Measurements from ENCODE around the gene APCDD1L. TPM values are rescaled to one million over a fixed set of nuclear protein-coding genes. Genes with fewer than 3 reads are reported as not detected.

Gene APCDD1L
- 1.5 and 2.6 TPM in 2 replicates for total RNA-seq (2014; rRNA removed; shearing (Covaris generic))

GRCh38 chr20:58515233-58516212 lies at the start of gene APCDD1L:
APCDD1L (minus strand) TSS chr20:58515399; CDS start chr20:58514707, 692 bp downstream.
- no peaks in the 10 kb centered on the region for H3K36me3 ChIP-seq (replicated peaks; ENCODE audit: control insufficient read depth, insufficient read depth, low read length)
- no peak for DNase-seq
- H3K27me3 ChIP-seq (ENCODE audit: control insufficient read depth, insufficient read depth, low read length) = peaks cover 36% of the 10 kb centered on the region
- peak within 1 kb of the TSS; percentile 62 for H3K4me3 ChIP-seq (ENCODE audit: insufficient read depth, low read depth, low read length)

DNA sequence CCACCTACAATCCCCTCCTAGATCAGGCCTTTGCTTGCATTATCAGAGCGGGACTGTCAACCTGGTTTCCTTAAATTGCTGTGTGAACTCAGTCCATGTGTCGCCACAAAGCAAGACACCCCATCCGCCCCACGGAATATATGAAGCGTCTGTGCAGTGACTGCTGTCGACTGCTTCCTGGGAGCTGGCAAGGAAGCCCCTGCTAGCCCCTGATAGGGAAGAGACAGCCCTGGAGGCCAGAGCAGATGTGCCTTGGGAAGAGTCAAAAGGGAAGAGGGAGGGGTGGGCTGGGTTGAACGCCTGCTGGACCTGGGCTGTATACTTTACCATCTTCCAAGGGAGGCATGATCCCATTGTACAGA lies 44.1 kb upstream of the APCDD1L start:
- Histone ChIP-seq H3K36me3 (replicated peaks; ENCODE audit: control insufficient read depth, insufficient read depth, low read length) (no peaks in the 10 kb centered on the region), H3K4me3 (ENCODE audit: insufficient read depth, low read depth, low read length) (no peak overlapping the region), H3K27me3 (ENCODE audit: control insufficient read depth, insufficient read depth, low read length) (no peaks in the 10 kb centered on the region)
- DNase-seq = no peak

DNA sequence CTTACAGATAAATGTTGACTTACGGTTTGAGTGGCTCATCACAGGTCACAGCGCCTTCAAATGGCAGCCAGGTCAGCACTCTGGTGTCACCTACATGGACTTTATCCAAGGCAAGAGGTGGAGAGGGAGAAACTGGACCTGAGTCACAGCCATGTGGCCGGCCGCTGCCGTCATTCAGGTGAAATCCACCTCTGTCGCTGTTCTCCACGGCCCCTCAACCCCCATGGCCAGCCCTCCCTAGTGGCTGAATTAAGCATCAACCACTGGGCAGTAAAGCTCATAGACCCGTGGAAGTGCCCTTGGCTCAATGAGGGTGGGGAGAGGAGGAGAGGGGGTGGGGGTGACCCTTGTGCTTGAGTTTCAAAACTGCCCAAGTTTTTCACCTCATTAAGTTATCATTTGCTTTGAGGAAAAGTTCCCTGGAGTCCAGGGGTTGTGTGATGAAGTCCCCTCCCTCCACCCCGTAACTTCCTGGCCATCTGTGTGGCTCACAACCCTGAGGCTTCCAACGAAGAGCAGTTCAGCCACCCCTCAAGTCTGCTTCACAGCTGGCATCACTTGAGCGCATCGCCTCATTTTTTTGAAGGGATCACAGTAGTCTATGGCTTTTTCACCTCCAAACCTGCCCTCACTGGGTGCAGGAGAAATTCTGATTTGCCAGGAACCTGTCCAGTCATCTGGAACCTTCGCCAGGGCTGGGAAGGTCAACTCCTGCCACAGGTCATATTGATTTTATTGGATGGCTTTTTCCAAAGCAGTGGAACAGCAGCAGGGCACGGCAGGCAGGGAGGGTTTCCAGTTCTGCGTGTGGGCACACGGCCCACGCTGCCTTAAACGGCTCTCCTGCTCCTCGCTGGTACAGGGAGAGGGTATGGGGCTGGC lies 43.5 kb upstream of the APCDD1L start:
- peak; percentile 75 for DNase-seq
- no peak overlapping the region for H3K4me3 ChIP-seq (ENCODE audit: insufficient read depth, low read depth, low read length)
- H3K36me3 ChIP-seq (replicated peaks; ENCODE audit: control insufficient read depth, insufficient read depth, low read length) = no peaks in the 10 kb centered on the region
- no peaks in the 10 kb centered on the region for H3K27me3 ChIP-seq (ENCODE audit: control insufficient read depth, insufficient read depth, low read length)

DNA sequence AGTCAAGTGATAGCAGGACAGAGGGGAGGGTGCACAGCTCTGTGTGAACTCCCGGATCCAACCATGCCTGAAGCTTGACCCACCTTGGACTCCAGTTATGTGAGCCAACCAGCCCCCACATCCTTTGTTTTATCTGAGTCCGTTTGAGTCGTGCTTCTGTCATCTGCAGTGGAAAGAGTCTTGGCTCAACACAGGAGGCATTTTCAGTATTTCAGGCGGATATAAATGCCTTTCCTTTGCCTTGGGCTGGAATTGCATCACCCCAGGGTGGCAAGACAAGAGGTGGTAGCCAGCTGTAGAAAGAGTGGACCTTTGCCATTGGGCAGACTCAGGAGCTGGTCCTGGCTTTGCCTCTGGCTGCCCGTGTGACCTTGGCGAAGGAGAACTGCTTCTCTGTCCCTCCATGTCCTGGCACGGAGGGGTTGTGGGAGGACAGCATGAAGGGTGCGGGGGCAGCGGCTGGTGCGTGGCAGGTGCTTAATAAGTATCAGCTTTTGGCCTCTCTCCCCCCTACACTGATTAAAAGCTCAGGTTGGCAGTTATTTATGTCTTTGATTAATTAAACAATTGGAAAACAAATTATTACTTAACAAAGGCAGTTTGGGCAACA lies 42.6 kb upstream of the APCDD1L start:
- peaks cover 2% of the 10 kb centered on the region; the same call in 1 of the 2 replicates for H3K27me3 ChIP-seq (ENCODE audit: control insufficient read depth, insufficient read depth, low read length)
- no peaks in the 10 kb centered on the region for H3K36me3 ChIP-seq (replicated peaks; ENCODE audit: control insufficient read depth, insufficient read depth, low read length)
- DNase-seq = no peak
- H3K4me3 ChIP-seq (ENCODE audit: insufficient read depth, low read depth, low read length) = no peak overlapping the region

DNA sequence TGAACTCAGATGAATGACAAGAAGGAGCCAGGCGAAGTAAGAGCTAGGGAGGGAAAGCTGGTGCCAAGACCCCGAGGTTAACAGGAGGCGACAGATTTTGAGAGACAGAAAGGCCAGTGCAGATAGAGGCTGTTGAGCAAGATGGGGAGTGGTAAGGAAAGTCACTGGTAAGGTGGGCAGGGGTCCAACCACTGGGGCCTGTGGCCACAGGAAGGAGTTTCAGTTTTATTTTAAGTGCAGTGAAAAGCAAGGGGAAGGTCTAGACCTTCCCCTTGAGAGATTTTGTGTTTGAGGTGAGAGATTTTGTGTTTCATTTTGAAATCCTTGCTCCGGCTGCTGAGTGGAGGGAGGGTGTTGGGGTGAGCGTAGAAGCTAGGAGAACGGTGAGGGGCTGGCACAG lies 41.8 kb upstream of the APCDD1L start:
- no peak for DNase-seq
- peaks cover 2% of the 10 kb centered on the region; the same call in 1 of the 2 replicates for H3K27me3 ChIP-seq (ENCODE audit: control insufficient read depth, insufficient read depth, low read length)
- no peak overlapping the region for H3K4me3 ChIP-seq (ENCODE audit: insufficient read depth, low read depth, low read length)
- H3K36me3 ChIP-seq (replicated peaks; ENCODE audit: control insufficient read depth, insufficient read depth, low read length) = no peaks in the 10 kb centered on the region

- H3K4me3 ChIP-seq (ENCODE audit: insufficient read depth, low read depth, low read length) = no peak overlapping the region
- DNase-seq = no peak
- H3K36me3 ChIP-seq (replicated peaks; ENCODE audit: control insufficient read depth, insufficient read depth, low read length) = no peaks in the 10 kb centered on the region
Measured at GRCh38 chr20:58555078-58555765, 40.0 kb upstream of the APCDD1L start.

GRCh38 chr20:58554541-58554940 lies 39.3 kb upstream of the APCDD1L start:
- peaks cover 2% of the 10 kb centered on the region; the same call in 1 of the 2 replicates for H3K27me3 ChIP-seq (ENCODE audit: control insufficient read depth, insufficient read depth, low read length)
- no peaks in the 10 kb centered on the region for H3K36me3 ChIP-seq (replicated peaks; ENCODE audit: control insufficient read depth, insufficient read depth, low read length)
- no peak overlapping the region for H3K4me3 ChIP-seq (ENCODE audit: insufficient read depth, low read depth, low read length)
- DNase-seq = no peak

More at GRCh38 chr20:58555078-58555765, 40.0 kb upstream of the APCDD1L start:
- peaks cover 2% of the 10 kb centered on the region; the same call in 1 of the 2 replicates for H3K27me3 ChIP-seq (ENCODE audit: control insufficient read depth, insufficient read depth, low read length)

DNA sequence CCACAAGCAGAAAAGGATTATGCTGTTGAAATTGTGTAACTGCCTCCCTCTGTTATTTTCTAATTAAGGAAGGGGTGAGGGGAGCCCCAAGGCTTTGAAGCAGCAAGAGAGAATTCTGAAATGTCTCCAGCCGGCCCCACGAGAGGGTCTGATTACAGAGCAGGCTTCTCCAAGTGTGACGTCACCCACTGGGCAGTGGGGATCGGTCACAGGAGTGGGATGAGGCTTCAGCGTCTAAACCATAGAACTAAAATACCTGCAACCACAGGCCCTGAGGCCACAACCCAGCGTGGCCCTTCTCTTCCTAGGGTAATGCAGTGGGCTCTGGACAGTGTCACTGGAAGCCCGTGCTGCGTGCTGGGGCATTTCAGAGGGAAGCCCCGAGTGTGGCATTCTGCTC lies 38.6 kb upstream of the APCDD1L start:
- DNase-seq = no peak
- H3K27me3 ChIP-seq (ENCODE audit: control insufficient read depth, insufficient read depth, low read length) = peaks cover 2% of the 10 kb centered on the region; the same call in 1 of the 2 replicates
- H3K36me3 ChIP-seq (replicated peaks; ENCODE audit: control insufficient read depth, insufficient read depth, low read length) = no peaks in the 10 kb centered on the region
- no peak overlapping the region for H3K4me3 ChIP-seq (ENCODE audit: insufficient read depth, low read depth, low read length)

DNA sequence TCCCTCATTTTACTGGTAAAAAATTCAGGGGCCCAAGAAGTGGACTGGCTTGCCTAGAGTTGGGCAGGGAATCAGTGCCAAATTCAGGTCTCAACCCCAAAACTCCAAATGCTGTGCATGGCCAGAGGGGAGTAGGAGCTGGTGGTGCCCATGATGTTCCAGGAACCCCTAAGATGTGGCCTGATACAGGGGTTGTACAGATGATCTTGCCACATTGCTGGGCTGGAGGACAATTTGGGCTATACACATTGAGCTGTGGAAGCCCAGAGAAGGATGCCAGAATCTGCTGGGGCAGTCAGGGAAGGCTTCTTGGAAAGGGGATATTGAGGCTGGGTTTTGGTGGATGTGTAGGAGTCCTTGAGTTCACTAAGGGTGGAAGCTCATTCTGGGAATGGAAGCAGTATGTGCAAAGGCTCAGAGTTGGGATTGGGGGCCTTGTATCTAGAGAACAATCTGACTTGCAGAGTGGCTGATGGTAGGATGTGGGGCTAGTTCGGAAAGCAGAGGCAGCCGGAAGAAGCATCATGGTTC lies 38.0 kb upstream of the APCDD1L start:
- Histone ChIP-seq H3K36me3 (replicated peaks; ENCODE audit: control insufficient read depth, insufficient read depth, low read length) (no peaks in the 10 kb centered on the region), H3K4me3 (ENCODE audit: insufficient read depth, low read depth, low read length) (no peak overlapping the region), H3K27me3 (ENCODE audit: control insufficient read depth, insufficient read depth, low read length) (peaks cover 2% of the 10 kb centered on the region; the same call in 1 of the 2 replicates)
- no peak for DNase-seq

- Histone ChIP-seq H3K36me3 (replicated peaks; ENCODE audit: control insufficient read depth, insufficient read depth, low read length) (no peaks in the 10 kb centered on the region), H3K4me3 (ENCODE audit: insufficient read depth, low read depth, low read length) (no peak overlapping the region), H3K27me3 (ENCODE audit: control insufficient read depth, insufficient read depth, low read length) (peaks cover 2% of the 10 kb centered on the region; the same call in 1 of the 2 replicates)
- no peak for DNase-seq
Measured at GRCh38 chr20:58552366-58552934, 37.3 kb upstream of the APCDD1L start.

GRCh38 chr20:58551631-58552030 lies 36.4 kb upstream of the APCDD1L start:
- DNase-seq = no peak
- Histone ChIP-seq H3K4me3 (ENCODE audit: insufficient read depth, low read depth, low read length) (no peak overlapping the region), H3K36me3 (replicated peaks; ENCODE audit: control insufficient read depth, insufficient read depth, low read length) (no peaks in the 10 kb centered on the region), H3K27me3 (ENCODE audit: control insufficient read depth, insufficient read depth, low read length) (peaks cover 2% of the 10 kb centered on the region; the same call in 1 of the 2 replicates)

- no peak overlapping the region for H3K4me3 ChIP-seq (ENCODE audit: insufficient read depth, low read depth, low read length)
- no peaks in the 10 kb centered on the region for H3K36me3 ChIP-seq (replicated peaks; ENCODE audit: control insufficient read depth, insufficient read depth, low read length)
- peaks cover 2% of the 10 kb centered on the region; the same call in 1 of the 2 replicates for H3K27me3 ChIP-seq (ENCODE audit: control insufficient read depth, insufficient read depth, low read length)
- DNase-seq = peak; percentile 26
Measured at GRCh38 chr20:58550275-58551059, 35.3 kb upstream of the APCDD1L start.
